ENCODE measurements around the gene SULF2. TPM values are rescaled to one million over a fixed set of nuclear protein-coding genes. Genes with fewer than 3 reads are reported as not detected.

The SULF2 gene
- total and polyA plus RNA-seq, 2 donors (not counting 1 experiment from before 2014, with no cell fraction given) = 1.2 to 1.7 TPM

- Histone ChIP-seq H3K36me3 (replicated peaks in 1 of 2; ENCODE audit: control extremely low read depth in 1 of 2, control insufficient read depth in 1 of 2, extremely low read depth in 1 of 2, insufficient read depth in 2 of 2, low read length in 1 of 2) (peaks cover 0 to 45% of the 10 kb centered on the region in 2 experiments), H3K79me2 (ENCODE audit: control insufficient read depth, insufficient read depth, low read length) (peaks cover 100% of the 10 kb centered on the region), H3K9ac (ENCODE audit: low read length) (no peak overlapping the region), H4K20me1 (ENCODE audit: control insufficient read depth, insufficient read depth, low read length, poor library complexity, severe bottlenecking) (peaks cover 78% of the 10 kb centered on the region), H3K4me3 (ENCODE audit: control extremely low read depth in 1 of 5, extremely low read depth in 1 of 5, insufficient read depth in 1 of 5, low read depth in 2 of 5, low read length in 4 of 5) (no peak overlapping the region), H3K4me1 (ENCODE audit: control insufficient read depth in 2 of 2, insufficient read depth in 2 of 2, low read length in 2 of 2) (peaks cover 30 to 37% of the 10 kb centered on the region in 2 donors), H3K4me2 (replicated peaks; ENCODE audit: low read depth, low read length, poor library complexity, severe bottlenecking) (no peak overlapping the region), H2AFZ (ENCODE audit: insufficient read depth, low read depth, low read length, poor library complexity, severe bottlenecking) (no peak overlapping the region), H3K9me3 (ENCODE audit: control extremely low read depth in 1 of 3, control insufficient read depth in 2 of 3, insufficient read depth in 1 of 3, low read length in 2 of 3) (no peaks in the 10 kb centered on the region), H3K27ac (ENCODE audit: low read length in 2 of 2) (peak overlapping the region in 1 of 2 donors; percentile 0), H3K27me3 (replicated peaks in 1 of 4; ENCODE audit: control extremely low read depth in 1 of 4, control insufficient read depth in 3 of 4, insufficient read depth in 4 of 4, low read length in 3 of 4) (no peaks in the 10 kb centered on the region)
- POLR2A ChIA-PET = interaction anchor here (0.6 to 1.2 kb wide), 2 partner anchors 13 to 48 kb away, joined by 4 to 8 read pairs; no protein-coding TSS in a partner anchor
- CTCF ChIA-PET = interaction anchor here (0.5 to 1.5 kb wide), 6 partner anchors 8 to 337 kb away, joined by 3 to 7 read pairs (median 5); no protein-coding TSS in a partner anchor
- ATAC-seq (ENCODE audit: low read depth) (no peak), DNase-seq (no peak)
- Mint-ChIP-seq H3K27ac (no peak overlapping the region), H3K4me3 (no peak overlapping the region), H3K9me3 (ENCODE audit: insufficient read depth) (no peaks in the 10 kb centered on the region), H3K27me3 (no peaks in the 10 kb centered on the region), H3K4me1 (peaks cover 70% of the 10 kb centered on the region)
- intact Hi-C loops (cut with micrococcal nuclease) = loop anchor here (5.0 kb wide), 1 partner anchor 102 kb away; no protein-coding TSS in a partner anchor
- no peak for TF ChIP-seq EZH2 (IDR thresholded peaks at IDR 0.05; ENCODE audit: borderline replicate concordance, insufficient read depth, low read depth, low read length, poor library complexity, severe bottlenecking)
- no peak for TF ChIP-seq CTCF (IDR thresholded peaks at IDR 0.05)
- WGBS (ENCODE audit: insufficient coverage) = no CpG with 5 or more reads among the region's 5 CpGs
Observed at GRCh38 chr20:47609001-47609400, 176.3 kb downstream of the SULF2 start.

Small RNA genes lying within 50 kb of the gene (small RNA-seq; reads per million reads assigned to genes)
- gene RNU7-173P (ENCODE audit: insufficient read length, low read depth, low replicate concordance) = not detected
